NCI-H510A (cell line): Measurements from ENCODE around the gene PGM2L1.
"Not testable (repeated sequence)": the region's sequence is repeated elsewhere in the genome, so short reads cannot be mapped to it uniquely, and the experiment has no call there.

ENCODE experiments used
- DNase-seq: peaks from one replicate; lab custom pipeline; 2025; lab: John Stamatoyannopoulos, UW

The PGM2L1 gene

GRCh38 chr11:74333193-74333592 lies 65.0 kb downstream of the PGM2L1 start:
- DNase-seq, result no peak

GRCh38 chr11:74332291-74332690 lies 65.9 kb downstream of the PGM2L1 start:
- DNase-seq, result no peak

GRCh38 chr11:74331000-74331399 lies 67.2 kb downstream of the PGM2L1 start:
- DNase-seq, result not testable (repeated sequence)

DNA sequence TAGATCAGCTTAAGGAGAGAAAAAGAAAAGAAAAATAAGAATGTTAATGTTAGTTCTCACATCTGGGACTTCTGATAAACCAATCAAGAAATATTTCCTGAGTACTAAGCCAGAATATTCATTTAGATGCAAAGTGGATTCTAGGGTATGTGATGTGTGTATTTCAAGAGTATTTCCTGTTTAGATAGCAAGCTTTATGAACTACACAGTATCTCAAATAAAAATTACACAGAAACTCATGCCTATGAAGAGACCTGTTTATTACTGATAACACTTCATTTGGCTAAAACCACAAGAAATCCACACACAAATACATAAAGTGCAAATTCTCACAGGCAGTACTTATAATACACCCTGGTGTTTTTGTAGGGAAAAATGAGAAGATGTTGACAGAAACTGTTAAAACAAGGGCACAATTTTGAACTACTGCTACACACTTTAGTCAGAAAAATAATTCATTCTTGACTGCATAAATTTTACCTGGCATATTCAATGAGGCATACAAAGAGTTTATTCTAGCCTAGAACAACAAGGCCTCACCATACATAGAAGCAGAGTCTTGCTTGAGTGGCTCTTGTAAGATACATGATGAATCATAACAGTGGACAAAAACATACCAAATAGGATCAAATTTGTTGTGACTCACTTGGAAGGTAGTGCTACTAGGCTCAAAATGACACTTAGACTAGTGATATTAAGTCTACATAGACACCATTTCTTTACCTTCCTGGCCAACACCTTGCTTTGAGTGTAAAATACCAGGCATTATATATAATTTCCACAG lies 68.0 kb downstream of the PGM2L1 start:
- DNase-seq, result no peak

DNA sequence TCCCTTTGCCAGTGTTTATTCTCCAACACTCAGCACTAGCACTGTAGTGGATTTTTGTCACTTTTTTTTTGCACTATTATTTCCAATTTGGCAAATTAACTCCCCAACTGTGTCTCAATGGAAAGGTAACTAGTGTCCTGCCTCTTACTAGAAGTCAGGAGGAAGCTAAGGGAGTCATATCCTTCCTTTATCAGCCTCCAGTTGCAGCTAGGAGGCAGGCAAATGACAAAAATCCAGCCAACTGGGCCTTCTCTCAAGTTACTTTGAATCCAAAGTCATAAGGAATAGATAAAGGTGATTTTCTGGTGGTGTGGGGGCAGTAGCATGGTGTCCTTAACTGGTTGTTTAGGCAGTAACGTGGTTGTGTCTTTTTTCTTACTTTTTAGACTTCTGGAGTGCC lies 71.2 kb downstream of the PGM2L1 start:
- DNase-seq, result no peak

GRCh38 chr11:74326665-74327064 lies 71.6 kb downstream of the PGM2L1 start:
- DNase-seq, result no peak

DNA sequence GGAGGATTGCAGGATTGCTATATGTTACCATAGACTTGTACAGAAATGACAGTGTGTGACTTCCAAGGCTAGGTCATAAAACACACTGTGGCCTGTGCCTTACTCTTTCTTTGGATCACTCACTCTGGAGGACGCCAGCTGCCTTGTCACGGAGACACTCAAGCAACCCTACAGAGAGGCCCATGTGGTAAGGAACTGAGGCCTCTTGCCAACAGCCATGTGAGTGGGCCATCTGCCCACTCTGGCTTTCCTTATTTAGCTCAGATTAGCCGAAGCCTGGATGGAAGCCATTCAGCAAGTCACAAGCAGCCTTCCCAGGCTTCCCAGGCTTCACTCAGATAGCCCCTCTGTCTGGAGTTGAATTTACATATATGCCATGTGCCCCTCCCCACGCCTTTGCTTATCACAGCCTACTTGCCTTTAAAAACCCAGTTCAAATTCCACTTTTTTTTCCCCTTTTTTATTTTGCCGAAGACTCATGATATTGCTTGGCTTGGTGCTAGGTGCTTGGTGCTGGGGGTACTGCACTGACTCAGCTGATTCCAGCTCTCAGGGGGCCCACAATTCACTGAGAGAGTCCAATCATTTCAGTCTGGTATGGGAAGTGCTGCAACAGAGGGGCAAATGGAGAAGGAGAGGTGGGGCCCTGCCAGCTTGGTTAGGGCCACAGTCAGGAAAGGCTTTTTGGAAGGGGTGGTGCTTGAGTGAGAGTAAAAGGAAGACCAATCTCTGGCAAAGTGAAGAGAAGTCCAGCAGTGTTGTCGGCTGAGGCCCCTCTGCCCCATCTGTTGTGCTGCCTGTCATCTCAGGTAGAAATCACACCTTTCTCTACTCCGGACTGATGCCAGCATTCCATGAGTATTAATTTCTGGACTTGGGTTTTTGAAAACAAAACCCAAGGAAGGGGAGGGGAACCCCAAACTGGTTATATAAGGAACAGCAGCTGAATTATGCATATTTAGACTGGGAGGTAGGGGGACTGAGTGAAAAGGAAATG lies 72.3 kb downstream of the PGM2L1 start:
- no peak for DNase-seq

GRCh38 chr11:74322667-74323066 lies 75.6 kb downstream of the PGM2L1 start:
- no peak for DNase-seq

- no peak for DNase-seq
Observed at GRCh38 chr11:74321487-74322188, 76.6 kb downstream of the PGM2L1 start.

DNA sequence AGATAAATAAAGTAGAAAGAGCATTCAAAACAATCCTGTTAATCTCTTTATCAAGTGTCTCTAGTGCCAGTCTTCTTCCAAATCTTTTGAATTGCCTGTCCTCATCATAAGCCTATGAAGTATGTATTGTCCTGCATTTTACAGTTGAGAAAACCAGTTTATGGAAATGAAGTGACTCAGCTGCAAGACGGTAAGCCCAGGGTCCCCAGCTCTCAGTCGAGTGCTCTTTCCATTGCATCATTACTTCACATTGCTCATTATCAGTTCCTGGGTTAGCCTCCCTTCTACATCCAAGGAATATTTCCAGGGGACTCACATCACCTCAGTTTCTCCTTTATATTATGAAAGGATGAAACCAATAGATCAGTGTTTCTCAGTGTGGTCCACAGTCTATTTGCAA lies 77.7 kb downstream of the PGM2L1 start:
- no peak for DNase-seq

DNA sequence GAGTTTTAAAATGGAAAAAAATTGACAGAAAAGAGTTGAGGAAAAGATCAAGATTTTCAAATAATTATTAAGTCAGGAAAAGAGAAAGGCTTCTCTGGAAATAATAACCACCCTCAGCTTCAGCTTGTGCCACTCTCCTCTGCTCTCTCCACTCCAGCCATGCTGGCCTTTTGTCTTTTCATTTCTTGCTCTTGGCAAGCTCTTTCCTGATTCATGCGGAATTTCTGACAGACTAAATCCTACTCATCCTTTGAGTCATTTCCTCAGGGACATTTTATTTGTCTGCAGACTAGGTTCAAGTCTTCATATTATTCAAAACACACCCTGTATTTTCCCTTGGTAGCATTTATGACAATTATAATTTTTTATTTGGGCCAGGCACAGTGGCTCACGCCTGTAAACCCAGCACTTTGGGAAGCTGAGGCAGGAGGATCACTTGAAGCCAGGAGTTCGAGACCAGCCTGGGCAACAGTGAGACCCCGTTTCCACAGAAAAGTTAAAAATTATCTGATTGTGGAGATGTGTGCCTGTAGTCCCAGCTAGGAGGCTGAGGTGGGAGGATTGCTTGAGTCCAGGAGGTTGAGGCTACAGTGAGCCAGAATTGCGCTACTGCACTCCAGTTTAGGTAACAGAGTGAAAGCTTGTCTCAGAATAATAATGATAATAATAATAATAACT lies 79.0 kb downstream of the PGM2L1 start:
- DNase-seq, result no peak

DNA sequence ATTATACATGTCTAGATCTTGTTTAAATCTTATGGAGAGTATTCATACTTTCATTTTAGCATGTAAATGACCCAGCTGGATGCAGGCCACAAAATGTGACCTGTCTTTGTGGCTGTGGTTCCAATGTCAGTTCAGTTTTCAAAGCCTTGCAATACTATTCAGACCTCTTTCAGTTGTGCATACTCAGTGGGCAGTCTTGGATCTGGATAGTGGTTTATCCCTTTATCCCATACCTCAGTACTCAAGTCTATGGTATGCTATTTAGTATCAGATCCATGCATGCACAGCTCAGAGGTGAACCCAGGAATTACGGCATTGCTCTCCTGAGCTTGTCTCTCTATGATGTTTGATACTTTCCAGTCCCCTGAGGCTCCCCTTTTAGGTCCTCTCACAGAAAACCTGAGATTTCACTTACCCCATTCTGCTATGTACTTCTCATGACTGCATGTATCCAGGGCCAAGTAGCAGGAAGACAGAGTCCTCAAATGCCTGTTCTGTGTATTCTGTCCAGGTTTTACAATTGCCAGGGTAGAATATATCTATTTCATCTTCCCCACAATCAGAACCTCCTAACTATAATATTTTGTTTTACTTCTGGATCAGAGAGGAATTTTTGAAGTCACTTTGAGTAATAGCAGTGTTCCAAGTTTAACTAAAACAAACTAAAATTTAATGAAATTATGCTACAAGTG lies 79.8 kb downstream of the PGM2L1 start:
- no peak for DNase-seq

DNA sequence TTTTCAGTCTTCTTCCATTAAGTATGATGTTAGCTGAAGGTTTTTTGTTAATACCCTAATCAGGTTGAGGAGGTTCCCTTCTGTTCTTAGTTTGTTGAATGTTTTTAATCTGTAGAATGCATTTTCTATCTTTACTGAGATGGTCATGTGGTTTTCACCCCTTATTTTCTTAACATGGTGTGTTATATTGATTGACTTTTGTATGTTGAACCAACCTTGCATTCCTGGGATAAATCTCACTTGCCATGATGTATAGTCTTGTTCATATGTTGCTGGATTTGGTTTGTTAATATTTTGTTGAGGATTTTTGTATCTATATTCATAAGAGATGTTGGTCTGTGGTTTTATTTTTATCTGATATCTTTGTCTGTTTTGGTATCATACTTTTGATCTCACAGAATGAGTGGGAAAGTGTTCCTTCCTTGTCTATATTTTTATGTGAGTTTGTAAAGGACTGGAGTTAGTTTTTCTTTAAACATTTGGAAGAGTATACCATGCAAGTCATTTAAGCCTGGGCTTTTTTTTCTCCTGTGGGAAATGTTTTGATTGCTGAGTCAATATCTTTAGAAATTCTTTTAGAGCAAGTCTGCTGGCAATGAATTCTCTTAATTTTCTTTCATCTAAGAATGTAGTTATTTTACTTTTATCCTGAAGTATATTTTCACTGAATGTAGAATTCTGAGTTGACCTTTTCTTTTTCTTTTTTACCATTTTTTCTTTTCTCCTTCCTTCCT lies 81.3 kb downstream of the PGM2L1 start:
- DNase-seq, result no peak

DNA sequence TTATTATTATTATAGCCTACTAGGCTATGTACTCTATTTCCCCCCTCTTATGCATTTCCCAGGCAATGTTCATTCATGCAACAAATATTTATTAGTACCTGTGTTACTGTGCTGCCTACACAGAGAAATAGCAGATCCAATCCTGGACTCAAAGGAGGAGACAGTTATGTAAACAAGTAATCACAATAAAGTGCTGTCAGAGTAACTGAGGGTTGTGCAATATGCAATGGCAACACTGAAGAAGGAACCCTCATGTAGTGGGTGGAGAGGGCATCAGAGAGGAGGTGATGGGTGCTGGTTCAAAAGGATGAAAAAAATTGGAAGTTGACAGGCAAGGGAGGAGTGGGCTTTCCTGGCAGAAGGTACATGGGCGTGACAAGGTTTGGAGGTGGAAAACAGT lies 85.9 kb downstream of the PGM2L1 start:
- no peak for DNase-seq

- no peak for DNase-seq
Observed at GRCh38 chr11:74311352-74311926, 86.8 kb downstream of the PGM2L1 start, which contains the start of gene P4HA3. Gene P4HA3, minus strand, starts transcription at chr11:74311640. Its CDS starts 29 bp downstream, at chr11:74311611.

DNA sequence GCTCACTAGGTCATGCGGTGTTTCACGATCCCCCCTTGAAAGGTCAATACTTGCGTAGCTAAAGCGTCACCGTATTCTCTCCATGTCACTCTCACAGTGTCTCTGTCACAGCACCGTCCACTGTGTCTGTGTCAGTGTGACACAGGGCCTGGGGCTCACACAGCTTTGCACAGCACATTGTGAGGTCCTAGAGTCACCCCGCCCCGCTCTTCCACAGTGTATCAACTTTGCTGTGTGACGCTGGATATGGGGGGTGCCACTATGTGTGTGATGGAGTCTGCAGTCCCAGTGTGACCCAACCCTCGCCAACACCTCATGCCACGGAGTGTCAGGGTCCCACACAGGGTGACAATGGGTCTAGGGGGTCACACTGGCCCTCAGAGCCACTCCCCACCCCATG lies 87.4 kb downstream of the PGM2L1 start:
- DNase-seq, result no peak

GRCh38 chr11:74307434-74307833 lies 90.8 kb downstream of the PGM2L1 start:
- no peak for DNase-seq

- no peak for DNase-seq
Observed at GRCh38 chr11:74306435-74307175, 91.6 kb downstream of the PGM2L1 start.

DNA sequence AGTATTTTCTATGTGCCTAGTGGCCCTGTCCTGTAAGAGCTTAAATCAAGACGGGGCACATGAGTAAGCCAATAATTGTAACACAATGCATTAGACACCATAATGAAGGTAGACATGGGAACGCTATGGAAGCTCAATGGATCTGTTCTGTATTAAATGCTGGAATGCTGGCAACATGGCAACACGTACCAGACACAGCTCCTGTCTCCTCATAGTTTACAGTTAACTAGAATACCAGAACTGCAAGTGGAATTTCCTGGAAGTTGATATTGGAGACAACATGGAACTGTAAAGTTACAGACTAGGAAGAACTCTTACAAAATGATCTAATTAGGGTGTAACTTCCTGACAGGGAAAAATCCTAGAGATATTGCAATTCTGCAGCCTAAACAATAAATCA lies 99.2 kb downstream of the PGM2L1 start:
- DNase-seq, result no peak
